Lower leg skin (tissue), 4 donors: ENCODE data around the gene PPP4R1. TPM values are rescaled to one million over a fixed set of nuclear protein-coding genes. Genes with fewer than 3 reads are reported as not detected.

Source experiments
- DNase-seq, 2 donors: peaks; one replicate each; pipeline ENCODE4 v3.0.0-alpha.2; 2019; ENCODE audit warnings: low spot score in 2 of 2
- H3K4me3 ChIP-seq: fragments of 200-600 bp; sonication (generic); 2 replicates; pipeline ENCODE4 v1.5.1; 2017; ENCODE audit warnings: mild to moderate bottlenecking, low read depth; ENCODE audit not compliant: poor library complexity, severe bottlenecking
- POLR2A ChIP-seq, 2 donors: fragments of 450-650 bp; IDR thresholded peaks; one replicate each; pipeline ENCODE4 v1.6.1; 2016 to 2017; ENCODE audit warnings: antibody characterized with exemption in 2 of 2, mild to moderate bottlenecking in 1 of 2, moderate library complexity in 1 of 2
- WGBS, 2 donors: methylation state at CpG; one replicate each; pipeline ENCODE4 v1.1.5; 2018; 5-methylcytosine and 5-hydroxymethylcytosine counted together
- intact Hi-C: fragments of 100-400 bp; cut with DNase I; formaldehyde crosslinking; loops from one replicate; pipeline ENCODE4 v1.15.0; 2023; ENCODE audit warnings: low total_unique reads
- total RNA-seq, 4 donors: library from RNA; depleted of rRNA; stranded (reverse); fragments of >200 nt; gene quantifications; one replicate each; pipeline ENCODE4 v1.1.0, GENCODE V29; 2016
- TF ChIP-seq, protein P1 (sequence below), 3 donors: fragments of 450-650 bp; IDR thresholded peaks; one replicate each; pipeline ENCODE4 v1.5.1; 2016; ENCODE audit warnings: antibody characterized with exemption in 3 of 3, mild to moderate bottlenecking in 3 of 3, moderate library complexity in 2 of 3

PPP4R1 gene
- total RNA-seq, 4 donors from 2014 or later, result 50.0 to 129 (median 68.0) TPM

DNA sequence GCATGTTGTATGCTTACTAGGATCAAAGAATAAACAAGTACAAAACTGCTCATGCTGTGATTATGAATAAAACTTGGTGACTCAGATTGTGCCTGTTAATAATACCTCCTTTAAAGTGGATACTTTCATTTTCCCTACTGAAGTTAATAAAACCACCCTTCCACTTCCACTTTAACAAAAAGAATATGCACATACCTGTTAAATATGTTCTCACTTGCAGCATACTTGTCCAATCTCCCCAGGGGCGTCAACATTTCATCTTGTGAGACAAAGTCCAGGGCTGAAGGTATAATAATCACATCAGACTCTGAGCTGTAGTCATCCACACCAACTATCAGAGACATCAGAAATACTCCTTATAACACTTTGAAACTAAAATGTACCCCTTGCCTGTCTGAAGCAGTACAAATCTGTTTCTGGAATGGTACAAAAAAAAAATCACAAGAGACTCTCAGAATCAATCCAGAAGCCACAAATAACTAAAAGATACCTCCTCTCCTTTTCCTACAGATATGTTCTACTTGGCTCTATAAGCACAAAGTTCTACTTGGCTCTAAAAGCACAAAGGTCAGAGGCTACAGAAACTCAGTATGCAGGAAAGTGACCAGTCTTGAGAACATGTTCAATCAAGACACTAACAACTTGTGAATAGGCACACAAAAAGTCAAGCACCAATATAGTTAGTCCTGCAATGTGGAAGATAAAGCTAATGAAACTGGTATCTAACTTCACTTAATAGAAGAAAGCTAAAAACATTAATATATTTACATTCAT, 19.3 kb downstream of the PPP4R1 start:
- intact Hi-C loops, result no loop called here
- DNase-seq, result no peak
- WGBS, 2 donors, result 43 to 56% methylated on average over 1 of the region's 1 CpG
- TF ChIP-seq, protein P1, sequence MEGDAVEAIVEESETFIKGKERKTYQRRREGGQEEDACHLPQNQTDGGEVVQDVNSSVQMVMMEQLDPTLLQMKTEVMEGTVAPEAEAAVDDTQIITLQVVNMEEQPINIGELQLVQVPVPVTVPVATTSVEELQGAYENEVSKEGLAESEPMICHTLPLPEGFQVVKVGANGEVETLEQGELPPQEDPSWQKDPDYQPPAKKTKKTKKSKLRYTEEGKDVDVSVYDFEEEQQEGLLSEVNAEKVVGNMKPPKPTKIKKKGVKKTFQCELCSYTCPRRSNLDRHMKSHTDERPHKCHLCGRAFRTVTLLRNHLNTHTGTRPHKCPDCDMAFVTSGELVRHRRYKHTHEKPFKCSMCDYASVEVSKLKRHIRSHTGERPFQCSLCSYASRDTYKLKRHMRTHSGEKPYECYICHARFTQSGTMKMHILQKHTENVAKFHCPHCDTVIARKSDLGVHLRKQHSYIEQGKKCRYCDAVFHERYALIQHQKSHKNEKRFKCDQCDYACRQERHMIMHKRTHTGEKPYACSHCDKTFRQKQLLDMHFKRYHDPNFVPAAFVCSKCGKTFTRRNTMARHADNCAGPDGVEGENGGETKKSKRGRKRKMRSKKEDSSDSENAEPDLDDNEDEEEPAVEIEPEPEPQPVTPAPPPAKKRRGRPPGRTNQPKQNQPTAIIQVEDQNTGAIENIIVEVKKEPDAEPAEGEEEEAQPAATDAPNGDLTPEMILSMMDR (IDR thresholded peaks at IDR 0.05), result no peak
- TF ChIP-seq POLR2A (IDR thresholded peaks at IDR 0.05), result no peak
- H3K4me3 ChIP-seq, result no peak overlapping the region

DNA sequence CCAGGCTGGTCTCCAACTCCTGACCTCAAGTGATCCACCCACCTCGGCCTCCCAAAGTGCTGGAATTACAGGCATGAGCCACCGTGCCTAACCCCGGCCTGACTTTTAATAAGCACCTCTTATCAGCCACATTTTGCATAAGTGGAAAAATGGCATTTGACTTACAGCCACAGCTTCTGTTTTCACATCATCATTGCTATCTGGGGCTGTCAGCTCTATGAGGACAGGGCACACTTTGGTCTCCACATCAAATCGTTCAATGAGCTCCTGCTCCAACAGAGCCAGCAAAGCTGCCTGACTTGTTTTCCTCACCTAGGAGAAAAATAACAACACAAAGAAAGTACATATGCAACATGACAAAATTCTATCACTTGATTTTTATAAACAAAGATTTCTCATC, 26.4 kb downstream of the PPP4R1 start:
- no peak for TF ChIP-seq POLR2A (IDR thresholded peaks at IDR 0.05)
- TF ChIP-seq, protein P1 (IDR thresholded peaks at IDR 0.05), result no peak
- intact Hi-C loops, result no loop called here
- WGBS, 2 donors, result 91 to 92% methylated on average over 4 of the region's 4 CpGs
- no peak overlapping the region for H3K4me3 ChIP-seq
- no peak for DNase-seq

DNA sequence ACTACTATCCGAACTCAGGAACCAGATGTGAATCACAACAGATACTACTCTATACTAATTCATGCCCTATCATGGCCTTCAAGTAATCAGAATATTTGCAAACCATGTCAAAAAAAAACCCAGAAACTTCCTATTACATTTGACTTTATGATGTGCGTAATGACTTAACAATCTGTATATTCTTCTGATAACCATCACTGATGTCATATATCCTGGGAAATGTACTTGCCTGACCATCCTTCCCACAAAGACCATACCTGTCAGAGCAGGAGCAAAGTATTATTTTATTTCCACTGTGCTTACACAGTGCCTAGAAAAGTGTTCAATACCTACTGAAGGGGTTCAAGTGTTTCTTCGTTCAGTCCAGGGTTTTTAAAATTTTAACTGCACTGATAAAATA, 27.5 kb downstream of the PPP4R1 start:
- H3K4me3 ChIP-seq, result no peak overlapping the region
- no peak for DNase-seq
- TF ChIP-seq, protein P1 (IDR thresholded peaks at IDR 0.05), result no peak
- no peak for TF ChIP-seq POLR2A (IDR thresholded peaks at IDR 0.05)
- intact Hi-C loops, result no loop called here
- WGBS, 2 donors, result 92 to 95% methylated on average over 3 of the region's 3 CpGs

DNA sequence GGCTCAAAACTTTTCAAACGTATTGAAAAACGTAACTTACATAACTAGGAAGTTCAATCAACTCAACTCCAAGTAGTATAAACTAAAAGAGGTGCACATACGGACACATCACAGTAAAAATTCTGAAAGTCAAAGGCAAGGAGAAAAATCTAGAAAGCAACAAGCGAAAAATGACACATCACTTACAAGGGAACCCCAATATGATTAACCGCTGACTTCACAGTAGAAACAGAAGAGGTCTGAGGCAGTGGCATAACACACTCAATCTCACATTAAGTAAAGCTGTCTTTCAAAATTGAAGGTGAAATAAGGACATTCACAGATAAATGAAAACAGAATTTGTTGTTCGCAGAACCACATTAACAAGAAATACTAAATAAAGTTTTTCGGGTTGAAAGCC, 32.7 kb downstream of the PPP4R1 start:
- no peak overlapping the region for H3K4me3 ChIP-seq
- no peak for TF ChIP-seq POLR2A (IDR thresholded peaks at IDR 0.05)
- TF ChIP-seq, protein P1 (IDR thresholded peaks at IDR 0.05), result no peak
- WGBS, 2 donors, result 95 to 97% methylated on average over 7 of the region's 7 CpGs
- no peak for DNase-seq
- intact Hi-C loops, result no loop called here

DNA sequence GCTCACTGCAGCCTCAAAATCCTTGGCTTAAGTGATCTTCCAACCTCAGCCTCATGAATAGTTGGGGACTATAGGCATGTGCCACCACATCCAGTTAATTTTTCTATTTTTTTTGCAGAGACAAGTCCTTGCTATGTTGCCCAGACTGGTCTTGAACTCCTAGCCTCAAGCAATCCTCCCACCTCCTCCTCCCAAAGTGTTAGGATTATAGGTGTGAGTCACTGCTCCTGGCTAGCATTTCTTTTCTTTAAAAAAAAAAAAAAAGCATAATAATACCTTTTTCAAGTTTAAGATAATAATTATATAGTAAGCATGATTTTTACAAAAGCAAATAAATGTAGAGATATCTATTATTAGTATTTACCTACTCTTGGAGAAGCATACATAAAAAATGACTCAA, 36.1 kb downstream of the PPP4R1 start:
- no peak for DNase-seq
- no peak for TF ChIP-seq POLR2A (IDR thresholded peaks at IDR 0.05)
- TF ChIP-seq, protein P1 (IDR thresholded peaks at IDR 0.05), result no peak
- intact Hi-C loops, result no loop called here
- no peak overlapping the region for H3K4me3 ChIP-seq

DNA sequence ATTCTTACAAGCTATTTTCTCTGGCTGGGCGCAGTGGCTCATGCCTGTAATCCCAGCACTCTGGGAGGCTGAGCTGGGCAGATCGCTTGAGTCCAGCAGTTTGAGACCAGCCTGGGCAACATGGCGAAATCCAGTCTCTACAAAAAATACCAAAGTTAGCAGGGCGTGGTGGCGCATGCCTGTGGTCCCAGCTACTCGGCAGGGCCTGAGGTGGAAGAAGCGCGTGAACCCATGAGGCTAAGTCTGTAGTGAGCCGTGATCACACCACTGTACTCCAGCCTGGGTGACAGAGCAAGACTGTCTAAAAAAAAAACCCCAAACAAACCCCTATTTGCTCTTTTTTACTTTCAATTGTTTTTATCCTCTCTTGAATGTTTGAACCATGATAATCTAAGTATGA, 37.0 kb downstream of the PPP4R1 start:
- H3K4me3 ChIP-seq, result no peak overlapping the region
- 95 to 97% methylated on average over 9 of the region's 9 CpGs for WGBS, 2 donors
- intact Hi-C loops, result no loop called here
- no peak for TF ChIP-seq POLR2A (IDR thresholded peaks at IDR 0.05)
- TF ChIP-seq, protein P1 (IDR thresholded peaks at IDR 0.05), result no peak
- DNase-seq, result no peak
